Esophagus muscularis mucosa (tissue), 3 donors: ENCODE measurements around the gene THRA.

Experiments used
- POLR2A ChIP-seq: fragments of 450-650 bp; IDR thresholded peaks from one replicate; pipeline ENCODE4 v1.6.1; 2017; ENCODE audit warnings: antibody characterized with exemption, moderate library complexity, mild to moderate bottlenecking, low read depth
- TF ChIP-seq, protein P1 (sequence below), 3 experiments: fragments of 200-600 bp in 2 of 3; fragments of 450-650 bp in 1 of 3; sonication (generic) in 2 of 3; IDR thresholded peaks; one replicate each; pipeline ENCODE4 v1.5.1; 2017 to 2019; ENCODE audit warnings: antibody characterized with exemption in 3 of 3, mild to moderate bottlenecking in 2 of 3, moderate library complexity in 1 of 3

DNA sequence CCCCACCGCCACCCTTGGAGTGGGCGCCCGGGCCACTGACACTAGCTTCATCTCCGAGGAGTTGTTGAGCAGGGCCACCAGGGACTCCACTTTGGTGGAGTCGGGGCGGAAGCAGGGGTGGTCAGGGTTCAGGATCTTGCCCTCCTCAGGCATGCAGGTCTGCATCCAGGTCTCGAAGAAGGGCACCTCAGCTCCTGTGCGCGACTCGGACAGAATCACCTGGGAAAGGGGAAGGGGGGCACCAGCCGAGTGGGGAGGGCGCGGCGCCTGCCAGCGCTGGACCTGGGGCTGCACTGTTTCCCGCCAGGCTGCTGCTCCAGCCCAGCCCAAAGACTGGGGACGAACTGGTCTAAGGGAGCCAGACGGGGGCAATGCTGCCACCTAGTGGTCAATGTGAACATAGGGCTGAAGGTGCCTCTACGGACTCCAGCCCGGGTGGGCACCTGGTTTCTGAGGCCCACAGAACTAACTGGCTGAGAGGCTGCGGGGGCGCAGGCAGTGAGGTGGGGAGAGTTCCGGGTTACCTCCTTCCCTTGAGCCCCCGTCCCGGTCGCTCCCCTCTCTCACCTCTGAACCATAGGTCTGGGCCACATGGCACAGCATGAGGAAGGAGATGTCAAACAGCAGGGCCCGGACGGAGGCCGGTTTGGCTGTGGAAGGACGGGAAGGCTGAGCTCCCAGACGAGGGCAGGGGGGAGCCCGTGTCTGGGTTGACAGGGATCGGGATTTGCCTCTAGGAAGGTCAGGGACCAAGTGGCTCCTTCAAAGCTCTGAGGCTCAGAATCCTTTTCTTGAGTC, 35.8 kb upstream of the THRA start:
- TF ChIP-seq POLR2A, result no peak
- TF ChIP-seq, protein P1, sequence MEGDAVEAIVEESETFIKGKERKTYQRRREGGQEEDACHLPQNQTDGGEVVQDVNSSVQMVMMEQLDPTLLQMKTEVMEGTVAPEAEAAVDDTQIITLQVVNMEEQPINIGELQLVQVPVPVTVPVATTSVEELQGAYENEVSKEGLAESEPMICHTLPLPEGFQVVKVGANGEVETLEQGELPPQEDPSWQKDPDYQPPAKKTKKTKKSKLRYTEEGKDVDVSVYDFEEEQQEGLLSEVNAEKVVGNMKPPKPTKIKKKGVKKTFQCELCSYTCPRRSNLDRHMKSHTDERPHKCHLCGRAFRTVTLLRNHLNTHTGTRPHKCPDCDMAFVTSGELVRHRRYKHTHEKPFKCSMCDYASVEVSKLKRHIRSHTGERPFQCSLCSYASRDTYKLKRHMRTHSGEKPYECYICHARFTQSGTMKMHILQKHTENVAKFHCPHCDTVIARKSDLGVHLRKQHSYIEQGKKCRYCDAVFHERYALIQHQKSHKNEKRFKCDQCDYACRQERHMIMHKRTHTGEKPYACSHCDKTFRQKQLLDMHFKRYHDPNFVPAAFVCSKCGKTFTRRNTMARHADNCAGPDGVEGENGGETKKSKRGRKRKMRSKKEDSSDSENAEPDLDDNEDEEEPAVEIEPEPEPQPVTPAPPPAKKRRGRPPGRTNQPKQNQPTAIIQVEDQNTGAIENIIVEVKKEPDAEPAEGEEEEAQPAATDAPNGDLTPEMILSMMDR (IDR thresholded peaks at IDR 0.05), result peak; percentile 87 to 96 (median 95)
